GM12801 (cell line): Measurements from ENCODE around the gene ACTR1A.

Experiments
- TF ChIP-seq, protein P1 (sequence below): IDR thresholded peaks from one replicate; pipeline ENCODE4 v1.5.1; 2011; ENCODE audit warnings: control low read depth; ENCODE audit not compliant: insufficient read length; ENCODE audit errors: extremely low read depth

ACTR1A gene

DNA sequence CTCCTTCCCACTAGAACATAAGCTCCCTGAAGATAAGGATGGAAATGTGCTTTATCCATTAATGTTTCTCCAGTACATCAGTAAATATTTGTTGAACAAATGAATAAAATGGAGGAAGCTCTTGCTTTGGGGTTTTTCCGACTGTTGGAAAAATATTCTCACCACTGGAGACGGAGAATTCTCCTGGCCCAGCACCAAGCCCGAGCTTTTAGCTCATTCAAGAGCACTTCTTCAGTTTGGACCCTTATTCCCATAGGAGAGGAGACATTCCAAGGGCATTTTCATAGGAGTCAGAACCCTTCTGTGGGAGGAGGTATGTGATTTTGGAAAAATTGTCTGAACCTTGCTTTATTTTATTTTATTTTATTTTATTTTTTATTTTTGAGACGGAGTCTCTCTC lies 22.2 kb upstream of the ACTR1A start:
- TF ChIP-seq, protein P1, sequence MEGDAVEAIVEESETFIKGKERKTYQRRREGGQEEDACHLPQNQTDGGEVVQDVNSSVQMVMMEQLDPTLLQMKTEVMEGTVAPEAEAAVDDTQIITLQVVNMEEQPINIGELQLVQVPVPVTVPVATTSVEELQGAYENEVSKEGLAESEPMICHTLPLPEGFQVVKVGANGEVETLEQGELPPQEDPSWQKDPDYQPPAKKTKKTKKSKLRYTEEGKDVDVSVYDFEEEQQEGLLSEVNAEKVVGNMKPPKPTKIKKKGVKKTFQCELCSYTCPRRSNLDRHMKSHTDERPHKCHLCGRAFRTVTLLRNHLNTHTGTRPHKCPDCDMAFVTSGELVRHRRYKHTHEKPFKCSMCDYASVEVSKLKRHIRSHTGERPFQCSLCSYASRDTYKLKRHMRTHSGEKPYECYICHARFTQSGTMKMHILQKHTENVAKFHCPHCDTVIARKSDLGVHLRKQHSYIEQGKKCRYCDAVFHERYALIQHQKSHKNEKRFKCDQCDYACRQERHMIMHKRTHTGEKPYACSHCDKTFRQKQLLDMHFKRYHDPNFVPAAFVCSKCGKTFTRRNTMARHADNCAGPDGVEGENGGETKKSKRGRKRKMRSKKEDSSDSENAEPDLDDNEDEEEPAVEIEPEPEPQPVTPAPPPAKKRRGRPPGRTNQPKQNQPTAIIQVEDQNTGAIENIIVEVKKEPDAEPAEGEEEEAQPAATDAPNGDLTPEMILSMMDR, result no peak

DNA sequence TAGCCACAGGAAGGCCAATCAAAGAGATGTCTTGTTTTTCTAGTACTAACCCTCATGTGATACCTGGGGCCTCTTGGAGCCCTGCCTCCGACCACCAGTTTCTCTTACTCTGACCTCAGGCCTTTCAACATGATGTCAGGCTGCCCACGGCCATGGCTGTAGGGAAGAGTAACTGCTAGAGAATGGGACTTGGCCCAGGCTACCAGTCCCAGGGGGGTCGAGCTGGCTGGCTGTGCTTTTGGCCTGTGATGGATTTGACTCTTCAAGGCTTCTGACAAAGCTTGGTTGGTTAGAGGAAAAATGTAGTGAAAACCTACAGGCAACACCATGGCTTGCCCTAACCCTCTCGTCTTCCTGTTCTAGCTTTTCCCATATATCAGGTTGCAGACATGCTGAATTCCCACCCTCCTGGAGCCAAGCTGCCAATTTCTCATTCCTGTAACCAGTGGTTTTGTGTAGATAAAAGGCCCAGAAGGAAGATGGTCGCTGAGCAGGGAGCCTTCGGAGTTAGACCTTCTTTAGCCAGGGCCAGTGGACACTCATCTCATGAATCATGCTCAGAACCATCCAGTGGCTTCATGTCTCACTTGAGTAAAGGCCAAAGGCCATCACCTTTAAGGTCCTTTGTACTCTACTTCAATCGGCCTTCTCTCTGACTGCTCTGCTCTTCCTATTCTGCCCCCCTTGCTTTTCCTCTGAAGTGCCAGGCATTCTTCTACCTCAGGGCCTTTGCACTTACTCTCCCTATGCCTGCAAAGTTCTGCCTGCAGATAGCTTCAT lies 20.9 kb upstream of the ACTR1A start:
- TF ChIP-seq, protein P1, result no peak

DNA sequence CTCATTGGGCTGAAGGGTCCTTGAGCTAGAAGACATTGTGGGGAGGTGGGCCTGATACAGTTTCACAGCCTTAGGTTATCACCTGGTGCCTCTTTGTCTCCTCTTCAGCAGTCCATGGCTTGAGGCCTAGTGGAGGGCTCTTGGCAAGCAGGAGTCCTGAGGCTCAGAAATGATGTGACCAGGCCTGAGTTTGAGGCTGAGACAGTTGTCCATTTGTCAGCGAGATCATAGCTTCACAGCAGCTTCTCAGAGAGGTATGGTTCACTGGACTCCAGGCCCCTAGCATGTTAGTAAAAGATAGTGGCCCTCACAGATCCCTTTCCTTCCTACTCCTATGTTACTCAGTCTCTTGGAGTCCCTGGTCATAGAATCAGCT lies 20.4 kb upstream of the ACTR1A start:
- TF ChIP-seq, protein P1, result no peak

DNA sequence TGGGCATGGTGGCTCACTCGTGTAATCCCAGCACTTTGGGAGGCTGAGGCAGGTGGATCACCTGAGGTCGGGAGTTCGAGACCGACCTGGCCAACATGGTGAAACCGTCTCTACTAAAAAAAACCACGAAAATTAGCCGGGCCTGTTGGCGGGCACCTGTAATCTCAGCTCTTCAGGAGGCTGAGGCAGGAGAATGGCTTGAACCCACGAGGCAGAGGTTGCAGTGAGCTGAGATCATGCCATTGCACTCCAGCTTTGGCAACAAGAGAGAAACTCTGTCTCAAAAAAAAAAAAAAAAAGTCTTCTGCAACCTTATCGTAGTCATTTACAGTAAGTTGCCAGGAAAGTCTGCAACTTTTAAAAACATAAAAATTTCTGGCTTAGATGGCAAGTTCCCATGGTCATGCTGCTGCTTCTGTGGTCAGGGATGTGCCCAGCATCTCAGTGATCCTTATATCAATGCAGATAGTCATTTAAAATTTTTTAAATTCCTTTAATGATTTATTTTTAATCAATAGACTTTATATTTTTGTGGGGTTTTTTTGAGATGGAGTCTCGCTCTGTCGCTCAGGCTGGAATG lies 16.8 kb upstream of the ACTR1A start:
- TF ChIP-seq, protein P1, result no peak

DNA sequence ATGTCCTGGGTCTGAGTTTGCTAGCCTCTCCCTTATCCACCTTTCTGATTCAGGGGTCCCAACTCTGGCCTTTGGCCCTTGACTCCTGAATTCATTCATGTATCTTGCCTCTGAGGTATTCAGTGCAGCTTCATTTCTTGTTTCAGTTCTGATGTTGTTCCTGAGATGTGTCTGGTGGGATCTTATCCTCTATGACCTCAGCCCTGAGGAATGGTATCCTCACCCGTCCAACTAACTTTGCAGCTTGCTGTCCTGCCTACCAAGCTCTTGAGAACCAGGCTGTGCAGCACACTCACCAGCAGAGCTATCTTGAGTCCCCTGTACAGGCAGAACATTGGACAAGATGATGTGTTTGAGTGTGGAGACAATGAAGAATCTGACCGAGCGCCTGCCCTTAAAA lies 15.0 kb upstream of the ACTR1A start:
- TF ChIP-seq, protein P1, result no peak

DNA sequence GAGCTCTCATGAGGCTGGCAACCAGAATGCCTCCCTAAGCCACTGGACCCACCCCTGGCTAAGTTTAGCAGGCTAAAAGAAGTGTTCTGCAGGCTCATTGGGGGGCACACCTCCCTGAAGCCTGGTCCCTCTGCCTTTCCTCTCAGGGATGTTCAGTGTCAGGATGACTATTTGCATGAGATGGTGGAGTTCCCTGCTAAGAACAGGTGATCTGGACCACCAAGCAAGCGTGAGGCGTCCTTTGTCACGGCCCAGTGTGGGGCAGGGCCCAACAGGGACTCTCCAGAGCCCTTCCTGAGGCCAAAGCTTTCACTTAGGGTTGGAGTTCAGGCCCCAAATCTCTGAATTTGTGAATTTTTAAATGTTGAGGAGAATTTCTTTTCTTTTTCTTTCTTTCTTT lies 13.2 kb upstream of the ACTR1A start:
- TF ChIP-seq, protein P1, result no peak

DNA sequence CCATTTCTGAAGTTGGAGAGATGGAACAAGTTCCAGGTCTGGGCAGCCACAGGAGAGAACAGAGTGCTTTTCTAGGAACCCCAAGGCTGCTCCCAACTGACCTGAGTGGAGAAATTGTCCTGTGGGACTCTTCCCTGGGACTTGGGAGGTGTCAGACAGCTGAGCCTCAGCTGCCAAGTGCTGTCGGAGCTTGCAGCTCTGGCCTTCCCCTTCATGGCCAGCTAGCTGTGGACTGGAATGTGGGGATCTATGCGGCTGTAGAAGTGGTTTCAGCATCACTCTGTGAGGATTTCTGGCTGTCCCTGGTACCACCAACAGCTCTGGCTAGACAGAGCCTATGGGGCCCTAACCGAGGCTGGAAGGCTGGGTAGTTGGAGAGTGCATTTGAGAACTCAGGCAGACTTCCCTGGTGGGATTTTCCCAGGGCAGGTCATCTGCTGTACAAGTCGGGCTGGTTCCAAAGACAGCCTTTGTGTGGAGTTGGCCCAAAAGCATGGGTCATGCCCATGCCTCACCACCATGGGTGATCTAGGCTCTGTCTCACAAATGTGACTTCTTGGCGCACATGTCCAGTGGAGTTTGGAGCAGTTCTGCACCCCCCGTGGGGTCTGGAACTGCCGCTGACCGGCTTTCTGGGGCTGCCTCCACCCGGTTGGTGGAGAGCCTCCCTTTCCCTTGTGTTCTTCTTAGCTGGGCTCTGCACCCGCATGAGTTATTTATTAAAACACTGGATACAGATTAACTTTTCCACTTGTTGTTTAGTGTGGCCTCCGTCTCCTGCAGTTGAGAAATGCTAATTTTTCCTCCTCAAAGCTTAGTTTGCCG lies 12.2 kb upstream of the ACTR1A start:
- TF ChIP-seq, protein P1, result no peak
